T-helper 1 cell treated with Interleukin-12 subunit alpha and Interleukin-12 subunit beta and Interleukin-4 antibody, amounts not matched to agents 30 μg/mL and 1 μg/mL, for 36 hours (primary cell): ENCODE results near the gene PARVB.

ENCODE experiments used
- H3K27ac Mint-ChIP-seq: one replicate; pipeline ENCODE4 v1.8.0; 2021; ENCODE audit warnings: mild to moderate bottlenecking, mixed read lengths
- H3K27me3 Mint-ChIP-seq: one replicate; pipeline ENCODE4 v1.8.0; 2021; ENCODE audit warnings: low read depth, mixed read lengths
- H3K36me3 Mint-ChIP-seq: one replicate; pipeline ENCODE4 v1.8.0; 2021; ENCODE audit warnings: low read depth, mixed read lengths
- H3K4me1 Mint-ChIP-seq: one replicate; pipeline ENCODE4 v1.8.0; 2021; ENCODE audit warnings: low read depth, mixed read lengths
- H3K4me3 Mint-ChIP-seq: one replicate; pipeline ENCODE4 v1.8.0; 2021; ENCODE audit warnings: mild to moderate bottlenecking, moderate library complexity, mixed read lengths
- H3K9me3 Mint-ChIP-seq: one replicate; pipeline ENCODE4 v1.8.0; 2021; ENCODE audit warnings: mixed read lengths

The PARVB gene

GRCh38 chr22:44221710-44222475, 197.8 kb downstream of the PARVB start:
- H3K4me1 Mint-ChIP-seq: no peaks in the 10 kb centered on the region
- no peaks in the 10 kb centered on the region for H3K9me3 Mint-ChIP-seq

More at GRCh38 chr22:44221710-44222475, 197.8 kb downstream of the PARVB start:
- Mint-ChIP-seq H3K27ac (no peak overlapping the region), H3K27me3 (peaks cover 4% of the 10 kb centered on the region), H3K36me3 (no peaks in the 10 kb centered on the region), H3K4me3 (no peak overlapping the region)
